ENCODE results near the gene RYR3. TPM values are rescaled to one million over a fixed set of nuclear protein-coding genes. Genes with fewer than 3 reads are reported as not detected.

Gene RYR3
- total RNA-seq, 1 experiment from 2014 or later: 0.66 TPM

GRCh38 chr15:33580526-33580925 is 269.8 kb downstream of the RYR3 start:
- Histone ChIP-seq H3K9me3 (no peaks in the 10 kb centered on the region), H3K27me3 (replicated peaks; ENCODE audit: control insufficient read depth, insufficient read depth, low read length) (no peaks in the 10 kb centered on the region), H3K36me3 (ENCODE audit: control insufficient read depth, insufficient read depth, low read length) (no peaks in the 10 kb centered on the region), H3K4me3 (ENCODE audit: low read depth, low read length) (no peak overlapping the region), H3K4me1 (no peaks in the 10 kb centered on the region)
- BruUV-seq (replicated peaks): no TSS peak
- Mint-ChIP-seq H3K9me3 (ENCODE audit: unreplicated experiment) (no peaks in the 10 kb centered on the region), H3K4me3 (ENCODE audit: unreplicated experiment) (no peak overlapping the region), H3K4me1 (ENCODE audit: low read depth, unreplicated experiment) (no peaks in the 10 kb centered on the region), H3K27ac (ENCODE audit: unreplicated experiment) (no peak overlapping the region), H3K36me3 (ENCODE audit: insufficient read depth, unreplicated experiment) (no peaks in the 10 kb centered on the region), H3K27me3 (ENCODE audit: insufficient read depth, unreplicated experiment) (peaks cover 8% of the 10 kb centered on the region)
- DNase-seq: no peak
- POLR2A ChIA-PET: no interaction called here
- CTCF ChIA-PET: no interaction called here
- intact Hi-C loops (cut with micrococcal nuclease; ENCODE audit: unreplicated experiment): no loop called here
- TF ChIP-seq CTCF (IDR thresholded peaks at IDR 0.05; ENCODE audit: insufficient read depth in 1 of 2, low read depth in 1 of 2, low read length in 1 of 2, severe bottlenecking in 1 of 2, unreplicated experiment in 1 of 2): no peak

GRCh38 chr15:33581032-33581431 is 270.3 kb downstream of the RYR3 start:
- Histone ChIP-seq H3K4me3 (ENCODE audit: low read depth, low read length) (no peak overlapping the region), H3K27me3 (replicated peaks; ENCODE audit: control insufficient read depth, insufficient read depth, low read length) (no peaks in the 10 kb centered on the region), H3K36me3 (ENCODE audit: control insufficient read depth, insufficient read depth, low read length) (no peaks in the 10 kb centered on the region), H3K4me1 (no peaks in the 10 kb centered on the region), H3K9me3 (no peaks in the 10 kb centered on the region)
- H3K4me1 Mint-ChIP-seq (ENCODE audit: low read depth, unreplicated experiment): no peaks in the 10 kb centered on the region
- intact Hi-C loops (cut with micrococcal nuclease; ENCODE audit: unreplicated experiment): no loop called here
- TF ChIP-seq CTCF (IDR thresholded peaks at IDR 0.05; ENCODE audit: insufficient read depth in 1 of 2, low read depth in 1 of 2, low read length in 1 of 2, severe bottlenecking in 1 of 2, unreplicated experiment in 1 of 2): no peak
- no peak for DNase-seq
- H3K4me3 Mint-ChIP-seq (ENCODE audit: unreplicated experiment): no peak overlapping the region
- ChIA-PET POLR2A (no interaction called here), CTCF (no interaction called here)
- H3K36me3 Mint-ChIP-seq (ENCODE audit: insufficient read depth, unreplicated experiment): no peaks in the 10 kb centered on the region
- no peaks in the 10 kb centered on the region for H3K9me3 Mint-ChIP-seq (ENCODE audit: unreplicated experiment)
- no TSS peak for BruUV-seq (replicated peaks)
- H3K27me3 Mint-ChIP-seq (ENCODE audit: insufficient read depth, unreplicated experiment): peaks cover 8% of the 10 kb centered on the region
- no peak overlapping the region for H3K27ac Mint-ChIP-seq (ENCODE audit: unreplicated experiment)

- no peaks in the 10 kb centered on the region for H3K27me3 Mint-ChIP-seq (ENCODE audit: insufficient read depth, unreplicated experiment)
- BruUV-seq (replicated peaks): no TSS peak
These were observed 274.0 kb downstream of the RYR3 start for GRCh38 chr15:33584797-33585196.

More at GRCh38 chr15:33584797-33585196, 274.0 kb downstream of the RYR3 start:
- H3K27me3 ChIP-seq (replicated peaks; ENCODE audit: control insufficient read depth, insufficient read depth, low read length): no peaks in the 10 kb centered on the region
- Mint-ChIP-seq H3K4me3 (ENCODE audit: unreplicated experiment) (no peak overlapping the region), H3K9me3 (ENCODE audit: unreplicated experiment) (no peaks in the 10 kb centered on the region), H3K4me1 (ENCODE audit: low read depth, unreplicated experiment) (no peaks in the 10 kb centered on the region), H3K27ac (ENCODE audit: unreplicated experiment) (no peak overlapping the region), H3K36me3 (ENCODE audit: insufficient read depth, unreplicated experiment) (no peaks in the 10 kb centered on the region)
- no peak for DNase-seq
- no peaks in the 10 kb centered on the region for H3K4me1 ChIP-seq
- intact Hi-C loops (cut with micrococcal nuclease; ENCODE audit: unreplicated experiment): no loop called here
- no peak overlapping the region for H3K4me3 ChIP-seq (ENCODE audit: low read depth, low read length)
- CTCF ChIA-PET: no interaction called here
- no peak for TF ChIP-seq CTCF (IDR thresholded peaks at IDR 0.05; ENCODE audit: insufficient read depth in 1 of 2, low read depth in 1 of 2, low read length in 1 of 2, severe bottlenecking in 1 of 2, unreplicated experiment in 1 of 2)
- POLR2A ChIA-PET: no interaction called here
- H3K9me3 ChIP-seq: no peaks in the 10 kb centered on the region
- H3K36me3 ChIP-seq (ENCODE audit: control insufficient read depth, insufficient read depth, low read length): no peaks in the 10 kb centered on the region
